IMR-90 (cell line): ENCODE data around the gene CALHM3.

Experiments
- CEBPB ChIP-seq: IDR thresholded peaks from 2 replicates; pipeline ENCODE4 v1.6.1; 2012; ENCODE audit warnings: low read depth, low read length, improper control_type of control experiment
- CHD1 ChIP-seq: IDR thresholded peaks from 2 replicates; pipeline ENCODE4 v1.6.1; 2012; ENCODE audit warnings: low read depth, low read length, improper control_type of control experiment
- CTCF ChIP-seq: conservative IDR thresholded peaks from 2 replicates; pipeline ENCODE4 v1.5.1; 2012; ENCODE audit warnings: mild to moderate bottlenecking, low read depth, low read length, improper control_type of control experiment
- FOS ChIP-seq: fragments of 150-350 bp; IDR thresholded peaks from 2 replicates; pipeline ENCODE4 v1.6.1; 2016; ENCODE audit warnings: low read depth, low read length
- MAFK ChIP-seq: IDR thresholded peaks from 2 replicates; pipeline ENCODE4 v1.6.1; 2012; ENCODE audit warnings: low read depth, low read length, improper control_type of control experiment
- MAZ ChIP-seq: IDR thresholded peaks from 2 replicates; pipeline ENCODE4 v1.6.1; 2012; ENCODE audit warnings: low read depth, mild to moderate bottlenecking, low read length, improper control_type of control experiment, moderate library complexity, borderline replicate concordance
- MXI1 ChIP-seq: IDR thresholded peaks from 2 replicates; pipeline ENCODE4 v1.6.1; 2012; ENCODE audit warnings: low read depth, mild to moderate bottlenecking, low read length, moderate library complexity, borderline replicate concordance
- POLR2A ChIP-seq: IDR thresholded peaks from 2 replicates; pipeline ENCODE4 v1.6.1; 2012; ENCODE audit warnings: mild to moderate bottlenecking, low read depth, low read length
- RAD21 ChIP-seq: IDR thresholded peaks from 2 replicates; pipeline ENCODE4 v1.6.1; 2012; ENCODE audit warnings: low read length, improper control_type of control experiment
- RCOR1 ChIP-seq: IDR thresholded peaks from 2 replicates; pipeline ENCODE4 v1.6.1; 2012; ENCODE audit warnings: mild to moderate bottlenecking, low read length, improper control_type of control experiment; ENCODE audit not compliant: insufficient replicate concordance
- SMC3 ChIP-seq: fragments of 150-350 bp; IDR thresholded peaks from 2 replicates; pipeline ENCODE4 v1.6.1; 2016; ENCODE audit warnings: low read depth, mild to moderate bottlenecking, antibody characterized with exemption, low read length, moderate library complexity
- TF ChIP-seq, protein P1 (sequence below): fragments of 150-350 bp; IDR thresholded peaks from 2 replicates; pipeline ENCODE4 v1.6.1; 2017; ENCODE audit warnings: mild to moderate bottlenecking, antibody characterized with exemption, low read length, low read depth
- TF ChIP-seq, protein P2 (sequence below): fragments of 150-350 bp; IDR thresholded peaks from 2 replicates; pipeline ENCODE4 v1.6.1; 2016; ENCODE audit warnings: low read depth, mild to moderate bottlenecking, low read length, moderate library complexity, borderline replicate concordance

DNA sequence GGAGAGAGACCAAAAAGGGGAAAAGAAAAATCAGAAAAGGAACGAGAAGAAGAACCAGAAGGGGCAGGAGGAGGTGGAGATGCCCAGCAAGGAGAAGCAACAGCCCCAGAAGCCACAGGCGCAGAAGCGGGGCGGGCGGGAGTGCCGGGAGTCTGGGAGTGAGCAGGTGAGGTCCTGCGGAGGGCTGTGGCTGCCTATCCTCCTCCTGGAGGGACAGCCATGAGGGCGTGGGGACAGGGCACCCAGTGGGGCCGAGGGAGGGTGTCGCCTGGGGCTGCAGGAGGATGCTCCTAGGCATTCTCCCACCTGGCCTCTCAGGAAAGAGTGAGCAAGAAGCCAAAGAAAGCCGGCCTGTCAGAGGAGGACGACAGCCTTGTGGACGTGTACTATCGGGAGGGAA lies 38.6 kb downstream of the CALHM3 start:
- TF ChIP-seq MAFK (no peak), CTCF (no peak), MAZ (no peak), CHD1 (no peak), POLR2A (no peak), SMC3 (no peak), FOS (no peak), RAD21 (no peak), RCOR1 (no peak), MXI1 (no peak), CEBPB (no peak)
- TF ChIP-seq, protein P1, sequence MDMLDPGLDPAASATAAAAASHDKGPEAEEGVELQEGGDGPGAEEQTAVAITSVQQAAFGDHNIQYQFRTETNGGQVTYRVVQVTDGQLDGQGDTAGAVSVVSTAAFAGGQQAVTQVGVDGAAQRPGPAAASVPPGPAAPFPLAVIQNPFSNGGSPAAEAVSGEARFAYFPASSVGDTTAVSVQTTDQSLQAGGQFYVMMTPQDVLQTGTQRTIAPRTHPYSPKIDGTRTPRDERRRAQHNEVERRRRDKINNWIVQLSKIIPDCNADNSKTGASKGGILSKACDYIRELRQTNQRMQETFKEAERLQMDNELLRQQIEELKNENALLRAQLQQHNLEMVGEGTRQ, result no peak
- TF ChIP-seq, protein P2, sequence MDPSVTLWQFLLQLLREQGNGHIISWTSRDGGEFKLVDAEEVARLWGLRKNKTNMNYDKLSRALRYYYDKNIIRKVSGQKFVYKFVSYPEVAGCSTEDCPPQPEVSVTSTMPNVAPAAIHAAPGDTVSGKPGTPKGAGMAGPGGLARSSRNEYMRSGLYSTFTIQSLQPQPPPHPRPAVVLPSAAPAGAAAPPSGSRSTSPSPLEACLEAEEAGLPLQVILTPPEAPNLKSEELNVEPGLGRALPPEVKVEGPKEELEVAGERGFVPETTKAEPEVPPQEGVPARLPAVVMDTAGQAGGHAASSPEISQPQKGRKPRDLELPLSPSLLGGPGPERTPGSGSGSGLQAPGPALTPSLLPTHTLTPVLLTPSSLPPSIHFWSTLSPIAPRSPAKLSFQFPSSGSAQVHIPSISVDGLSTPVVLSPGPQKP, result no peak
